ENCODE results near the gene RSAD1.
A peak's percentile ranks its signal among the peaks of the same experiment; 100 is the strongest.
"Not testable (repeated sequence)": the region's sequence is repeated elsewhere in the genome, so short reads cannot be mapped to it uniquely, and the experiment has no call there.

RSAD1 gene

GRCh38 chr17:50469671-50470305 is 8.9 kb upstream of the RSAD1 start:
- DNase-seq (ENCODE audit: low read depth) = no peak
- no peak overlapping the region for H3K4me3 ChIP-seq (ENCODE audit: low read depth, low read length)

GRCh38 chr17:50470426-50470825 is 8.2 kb upstream of the RSAD1 start:
- no peak overlapping the region for H3K4me3 ChIP-seq (ENCODE audit: low read depth, low read length)
- DNase-seq (ENCODE audit: low read depth) = no peak

DNA sequence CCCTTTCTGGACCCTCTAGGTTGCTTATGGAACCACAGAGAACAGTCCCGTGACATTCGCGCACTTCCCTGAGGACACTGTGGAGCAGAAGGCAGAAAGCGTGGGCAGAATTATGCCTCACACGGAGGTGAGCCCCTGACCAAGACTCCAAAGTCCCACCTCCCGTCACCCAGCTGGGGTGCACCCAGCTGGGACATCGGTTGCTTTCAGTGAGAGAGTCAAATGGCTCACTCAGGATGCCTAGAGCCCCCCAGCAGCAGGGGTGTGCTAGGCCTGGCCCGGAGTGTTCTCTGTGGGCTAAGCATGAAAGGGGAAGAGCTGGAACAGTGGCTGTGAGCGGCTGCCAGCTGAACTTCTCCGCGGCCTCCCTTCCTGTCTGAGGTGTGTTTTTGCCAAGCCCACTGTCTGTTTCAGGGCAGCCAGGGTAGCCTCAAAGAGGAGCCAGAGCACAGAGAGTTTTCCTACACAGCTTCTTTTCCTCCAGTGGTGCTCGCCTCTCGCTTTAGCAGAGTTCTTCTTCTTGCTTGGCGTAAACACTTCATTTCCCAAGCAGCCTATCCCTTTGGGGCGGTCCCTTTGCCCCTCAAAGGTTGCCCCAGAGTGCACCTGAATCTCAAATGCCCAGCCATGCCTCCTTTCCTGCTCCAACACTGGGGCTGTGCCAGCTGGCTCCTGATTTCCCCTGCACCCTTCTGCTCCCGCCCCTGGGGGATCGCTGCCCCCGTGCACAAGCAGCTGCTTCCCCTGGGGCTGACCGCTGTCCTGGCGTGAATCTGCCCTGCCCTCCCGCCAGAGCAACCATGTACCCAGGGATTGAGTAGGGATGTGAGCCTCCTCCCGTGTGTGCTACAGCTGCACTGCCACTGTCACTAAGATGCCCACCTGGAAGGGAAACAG is 7.4 kb upstream of the RSAD1 start:
- H3K4me3 ChIP-seq (ENCODE audit: low read depth, low read length) = no peak overlapping the region
- DNase-seq (ENCODE audit: low read depth) = no peak

- no peak for DNase-seq (ENCODE audit: low read depth)
Observed at GRCh38 chr17:50472286-50472685, 6.4 kb upstream of the RSAD1 start.

DNA sequence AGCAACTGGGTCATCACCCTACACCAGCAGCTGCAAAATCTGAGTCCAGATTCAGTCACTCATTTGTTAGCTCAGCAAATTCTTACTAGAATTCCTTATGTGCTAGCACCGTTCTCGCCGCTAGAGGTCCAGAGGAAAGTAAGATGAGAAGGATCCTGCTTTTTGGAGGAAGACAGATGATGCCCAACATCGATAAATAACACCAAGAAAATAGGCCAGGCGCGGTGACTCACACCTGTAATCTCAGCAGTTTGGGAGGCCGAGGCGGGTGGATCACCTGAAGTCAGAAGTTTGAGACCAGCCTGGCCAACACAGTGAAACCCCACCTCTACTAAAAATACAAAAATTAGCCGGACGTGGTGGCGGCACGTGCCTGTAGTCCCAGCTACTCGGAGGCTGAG is 5.9 kb upstream of the RSAD1 start:
- not testable (repeated sequence) for DNase-seq (ENCODE audit: low read depth); H3K4me3 ChIP-seq (ENCODE audit: low read depth, low read length)

More at GRCh38 chr17:50472286-50472685, 6.4 kb upstream of the RSAD1 start:
- no peak overlapping the region for H3K4me3 ChIP-seq (ENCODE audit: low read depth, low read length)

DNA sequence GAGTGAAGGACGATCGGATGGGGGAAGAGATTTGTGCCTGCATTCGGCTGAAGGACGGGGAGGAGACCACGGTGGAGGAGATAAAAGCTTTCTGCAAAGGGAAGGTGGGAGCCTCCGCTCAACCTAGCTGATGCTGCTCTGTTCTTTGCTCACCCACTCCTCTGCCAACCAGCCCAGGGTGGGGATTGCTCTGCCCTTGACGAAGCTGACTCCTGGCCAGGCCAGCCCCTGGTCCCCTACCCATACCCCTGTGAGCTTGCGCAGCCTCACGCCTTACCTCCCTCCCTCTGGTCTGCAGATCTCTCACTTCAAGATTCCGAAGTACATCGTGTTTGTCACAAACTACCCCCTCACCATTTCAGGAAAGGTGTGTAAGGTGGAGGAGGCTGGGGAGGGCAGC is 4.8 kb upstream of the RSAD1 start:
- DNase-seq (ENCODE audit: low read depth) = no peak
- H3K4me3 ChIP-seq (ENCODE audit: low read depth, low read length) = no peak overlapping the region

GRCh38 chr17:50474523-50474922 is 4.1 kb upstream of the RSAD1 start:
- H3K4me3 ChIP-seq (ENCODE audit: low read depth, low read length) = no peak overlapping the region
- DNase-seq (ENCODE audit: low read depth) = no peak

DNA sequence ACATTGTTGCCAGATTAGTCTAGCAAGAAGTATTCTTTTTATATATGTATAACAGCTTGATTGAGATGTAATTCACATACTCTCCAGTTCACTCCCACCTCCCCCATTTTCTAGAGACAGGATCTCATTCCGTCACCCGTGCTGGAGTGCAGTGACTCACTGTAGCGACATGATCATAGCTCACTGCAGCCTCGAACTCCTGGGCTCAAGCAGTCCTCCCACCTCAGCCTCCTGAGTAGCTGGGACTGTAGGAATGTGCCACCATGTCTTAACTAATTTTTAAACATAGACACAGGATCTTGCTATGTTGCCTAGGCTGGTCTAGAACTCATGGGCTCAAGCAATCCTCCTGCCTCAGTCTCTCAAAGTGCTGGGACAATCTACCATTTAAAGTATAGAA is 3.3 kb upstream of the RSAD1 start:
- H3K4me3 ChIP-seq (ENCODE audit: low read depth, low read length) = no peak overlapping the region
- no peak for DNase-seq (ENCODE audit: low read depth)

DNA sequence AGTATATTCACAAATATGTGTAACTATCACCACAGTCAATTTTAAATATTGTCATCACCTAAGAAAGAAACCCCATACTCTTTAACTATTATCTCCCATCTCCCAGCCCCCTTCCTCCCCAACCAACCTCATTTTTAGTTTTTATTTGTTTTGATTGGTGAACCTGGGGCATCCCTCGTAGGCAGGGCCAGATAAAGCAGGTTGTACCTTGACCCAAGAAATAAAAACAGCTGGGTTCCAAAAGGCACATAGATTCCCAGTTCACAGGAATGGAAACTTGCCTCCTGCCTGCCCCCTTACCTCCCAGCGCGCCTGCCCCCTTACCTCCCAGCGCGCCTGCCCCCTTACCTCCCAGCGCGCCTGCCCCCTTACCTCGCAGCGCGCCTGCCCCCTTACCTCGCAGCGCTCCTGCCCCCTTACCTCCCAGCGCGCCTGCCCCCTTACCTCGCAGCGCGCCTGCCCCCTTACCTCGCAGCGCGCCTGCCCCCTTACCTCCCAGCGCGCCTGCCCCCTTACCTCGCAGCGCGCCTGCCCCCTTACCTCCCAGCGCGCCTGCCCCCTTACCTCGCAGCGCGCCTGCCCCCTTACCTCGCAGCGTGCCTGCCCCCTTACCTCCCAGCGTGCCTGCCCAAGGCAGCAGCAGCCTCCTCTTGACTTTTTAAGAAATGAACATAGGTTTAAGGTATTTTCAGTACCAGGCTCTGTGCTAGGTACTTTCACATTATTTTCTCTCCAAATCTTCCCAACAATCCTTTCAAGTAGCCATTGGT is 2.7 kb upstream of the RSAD1 start:
- not testable (repeated sequence) for DNase-seq (ENCODE audit: low read depth); H3K4me3 ChIP-seq (ENCODE audit: low read depth, low read length)

- H3K4me3 ChIP-seq (ENCODE audit: low read depth, low read length) = no peak overlapping the region
- DNase-seq (ENCODE audit: low read depth) = no peak
Observed at GRCh38 chr17:50476545-50477315, 1.9 kb upstream of the RSAD1 start.

DNA sequence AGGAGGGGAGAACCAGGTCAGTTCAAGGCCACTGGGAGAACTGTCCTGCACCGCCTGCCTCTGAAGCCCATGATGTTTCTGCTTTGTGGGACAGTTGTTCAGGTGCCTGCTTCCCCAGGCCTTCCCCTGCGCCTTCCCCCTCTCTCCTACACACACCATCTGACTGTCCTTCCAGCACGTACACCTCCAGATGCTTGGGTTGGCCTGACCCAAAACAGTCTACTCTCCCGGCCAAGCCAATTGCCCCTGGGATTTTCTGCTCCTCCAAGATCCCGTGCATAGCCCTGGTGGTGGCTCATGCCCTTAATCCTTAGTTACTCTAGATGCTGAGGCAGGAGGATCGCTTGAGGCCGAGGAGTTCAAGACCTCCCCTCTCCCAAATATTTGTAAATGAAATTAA is 684 bp upstream of the RSAD1 start:
- no peak for DNase-seq (ENCODE audit: low read depth)
- no peak overlapping the region for H3K4me3 ChIP-seq (ENCODE audit: low read depth, low read length)

DNA sequence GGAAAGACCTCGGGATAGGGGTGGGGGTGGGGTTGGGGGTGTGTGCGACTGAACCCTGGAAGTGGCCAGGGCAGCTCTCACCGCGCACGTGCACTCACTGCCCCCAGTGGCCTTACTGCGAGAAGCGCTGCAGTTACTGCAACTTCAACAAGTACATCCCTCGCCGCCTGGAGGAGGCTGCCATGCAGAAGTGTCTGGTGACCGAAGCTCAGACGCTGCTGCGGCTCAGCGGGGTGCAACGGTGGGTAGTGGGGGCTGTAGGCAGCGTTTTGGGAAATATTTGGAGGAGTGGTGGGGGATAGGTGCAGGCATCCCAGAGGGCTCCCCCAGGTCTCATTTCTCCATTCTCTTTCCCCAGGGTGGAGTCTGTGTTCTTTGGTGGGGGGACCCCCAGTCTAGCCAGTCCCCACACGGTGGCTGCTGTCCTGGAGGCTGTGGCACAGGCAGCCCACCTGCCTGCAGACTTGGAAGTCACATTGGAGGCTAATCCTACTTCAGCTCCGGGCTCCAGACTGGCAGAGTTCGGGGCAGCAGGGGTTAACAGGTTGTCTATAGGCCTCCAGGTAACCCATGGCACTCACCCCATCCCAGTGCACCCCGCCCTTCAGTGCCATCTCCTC is 972 bp downstream of the RSAD1 start:
- peak overlapping the region; percentile 93 for H3K4me3 ChIP-seq (ENCODE audit: low read depth, low read length)
- no peak for DNase-seq (ENCODE audit: low read depth)

GRCh38 chr17:50480142-50480764 is 1.6 kb downstream of the RSAD1 start:
- no peak overlapping the region for H3K4me3 ChIP-seq (ENCODE audit: low read depth, low read length)
- DNase-seq (ENCODE audit: low read depth) = no peak

- H3K4me3 ChIP-seq (ENCODE audit: low read depth, low read length) = no peak overlapping the region
- DNase-seq (ENCODE audit: low read depth) = no peak
Observed at GRCh38 chr17:50480854-50481490, 2.3 kb downstream of the RSAD1 start.

- H3K4me3 ChIP-seq (ENCODE audit: low read depth, low read length) = no peak overlapping the region
- DNase-seq (ENCODE audit: low read depth) = no peak
Observed at GRCh38 chr17:50481648-50482047, 3.0 kb downstream of the RSAD1 start.

- H3K4me3 ChIP-seq (ENCODE audit: low read depth, low read length) = no peak overlapping the region
Observed at GRCh38 chr17:50482110-50482509, 3.5 kb downstream of the RSAD1 start.

DNA sequence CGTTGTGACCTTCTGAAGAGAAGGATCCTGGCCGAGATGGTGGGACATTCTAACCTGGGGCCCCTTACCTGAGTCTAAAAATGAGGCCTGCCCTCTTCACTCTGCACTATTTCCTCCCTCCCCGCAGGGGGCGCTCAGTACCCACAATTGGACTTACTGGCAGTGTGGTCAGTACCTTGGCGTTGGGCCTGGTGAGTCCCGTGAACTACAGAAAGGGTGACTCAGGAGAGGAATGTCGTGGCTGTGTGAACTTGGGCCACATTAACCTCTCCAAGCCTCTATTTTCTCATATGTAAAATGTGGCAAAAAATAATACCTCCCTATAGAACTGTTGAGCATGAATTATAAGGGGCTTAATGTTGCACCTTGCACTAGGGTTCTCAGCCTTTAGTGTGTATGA is 3.9 kb downstream of the RSAD1 start:
- H3K4me3 ChIP-seq (ENCODE audit: low read depth, low read length) = no peak overlapping the region
- peak; percentile 84 for DNase-seq (ENCODE audit: low read depth)

More at GRCh38 chr17:50482110-50482509, 3.5 kb downstream of the RSAD1 start:
- no peak for DNase-seq (ENCODE audit: low read depth)

DNA sequence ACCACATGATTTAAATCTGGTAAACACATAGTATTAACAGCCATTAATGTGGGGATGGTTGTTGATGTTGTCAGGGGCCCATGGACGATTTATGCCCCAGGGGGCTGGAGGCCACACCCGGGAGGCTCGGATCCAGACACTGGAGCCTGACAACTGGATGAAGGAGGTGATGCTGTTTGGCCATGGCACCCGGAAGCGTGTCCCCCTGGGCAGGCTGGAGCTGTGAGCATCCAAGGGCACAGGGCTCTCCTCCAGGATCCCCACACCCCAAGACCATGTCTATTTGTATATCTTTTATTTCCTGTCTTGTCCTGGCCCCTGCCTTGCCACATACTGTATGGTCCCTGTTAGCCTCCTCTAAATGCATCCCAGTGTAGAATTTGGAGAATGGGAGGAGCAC is 4.6 kb downstream of the RSAD1 start:
- no peak for DNase-seq (ENCODE audit: low read depth)
- no peak overlapping the region for H3K4me3 ChIP-seq (ENCODE audit: low read depth, low read length)

Measured in skeletal muscle cell (primary cell).